Islet of Langerhans (tissue), 1 donor: Measurements from ENCODE around the gene LAMTOR2.

Experiments
- FAIRE-seq: peaks from one replicate; lab custom pipeline; 2011; peaks lifted over from hg19 to GRCh38; lab: Jason Lieb, UNC

LAMTOR2 gene

DNA sequence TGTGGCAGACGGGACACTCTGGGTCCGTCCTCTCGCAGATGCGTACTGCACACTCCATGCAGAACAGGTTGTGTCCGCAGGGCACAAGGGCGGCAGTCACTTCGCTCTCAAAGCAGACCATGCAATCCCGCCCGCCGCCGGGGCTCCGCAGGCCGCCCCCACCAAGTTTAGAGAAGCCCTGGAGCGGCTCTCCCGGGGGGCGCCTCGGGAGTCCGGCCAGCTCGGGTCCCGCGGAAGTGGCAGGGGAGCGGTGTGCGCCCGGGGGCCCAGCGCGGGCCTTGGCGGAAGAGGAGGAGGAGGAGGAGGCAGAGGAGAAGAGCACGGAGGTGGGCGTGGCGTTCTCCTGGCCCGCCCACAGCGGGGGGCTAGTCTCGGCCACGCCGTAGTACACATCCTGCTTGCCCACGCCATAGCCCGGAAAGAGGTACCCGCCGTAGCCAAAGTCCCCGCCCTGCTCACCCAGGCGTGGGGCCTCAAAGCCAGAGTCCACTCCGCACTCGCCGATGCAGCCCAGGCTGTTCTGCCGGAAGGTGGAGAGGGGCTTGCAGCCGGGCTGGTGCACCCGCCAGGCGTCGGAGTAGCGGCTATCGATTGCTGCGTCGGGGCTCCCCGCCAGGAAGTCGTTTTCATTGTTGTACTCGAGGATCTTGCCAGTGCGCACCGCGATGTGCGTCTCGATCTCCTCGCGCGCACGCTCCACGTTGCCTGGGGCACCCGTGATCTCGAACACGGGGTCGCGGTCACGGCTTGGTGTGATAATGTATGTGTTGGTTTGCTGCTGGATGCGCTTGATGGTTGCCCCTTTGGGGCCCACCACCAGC is 22.2 kb downstream of the LAMTOR2 start:
- no peak for FAIRE-seq

DNA sequence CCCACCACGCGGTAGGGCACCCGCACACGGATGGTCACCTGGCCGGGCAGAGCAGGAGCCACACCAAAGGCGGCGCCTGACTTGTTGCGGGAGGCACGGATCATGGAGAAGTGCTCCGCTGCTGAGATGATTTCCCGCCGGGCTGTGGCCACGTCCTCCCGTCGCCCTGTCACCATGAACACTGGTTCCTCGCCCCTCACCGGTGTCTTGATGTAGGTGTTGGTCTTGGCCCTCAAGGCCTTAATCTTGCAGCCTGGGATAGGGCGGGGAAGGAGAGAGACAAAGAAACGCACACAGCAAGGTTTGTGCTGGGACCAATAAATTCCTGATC is 22.8 kb downstream of the LAMTOR2 start:
- no peak for FAIRE-seq

DNA sequence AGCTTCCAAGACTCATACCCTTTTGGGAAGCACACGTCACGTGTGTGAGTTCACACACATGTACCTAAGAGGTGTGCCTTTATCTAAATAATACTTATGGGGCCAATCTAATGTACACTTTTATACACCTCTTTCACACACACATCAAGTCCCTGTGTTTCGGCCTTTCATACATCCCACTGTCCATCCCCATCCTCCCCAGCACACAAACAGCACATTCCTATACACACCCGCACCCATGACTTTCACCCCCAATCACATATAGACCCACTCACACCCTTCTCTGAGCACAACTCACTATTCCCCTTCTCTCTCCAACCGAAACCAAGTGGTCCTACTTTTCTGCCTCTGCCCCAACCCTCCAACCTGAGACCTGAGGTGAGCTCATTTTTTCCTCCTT is 24.1 kb downstream of the LAMTOR2 start:
- FAIRE-seq, result no peak

DNA sequence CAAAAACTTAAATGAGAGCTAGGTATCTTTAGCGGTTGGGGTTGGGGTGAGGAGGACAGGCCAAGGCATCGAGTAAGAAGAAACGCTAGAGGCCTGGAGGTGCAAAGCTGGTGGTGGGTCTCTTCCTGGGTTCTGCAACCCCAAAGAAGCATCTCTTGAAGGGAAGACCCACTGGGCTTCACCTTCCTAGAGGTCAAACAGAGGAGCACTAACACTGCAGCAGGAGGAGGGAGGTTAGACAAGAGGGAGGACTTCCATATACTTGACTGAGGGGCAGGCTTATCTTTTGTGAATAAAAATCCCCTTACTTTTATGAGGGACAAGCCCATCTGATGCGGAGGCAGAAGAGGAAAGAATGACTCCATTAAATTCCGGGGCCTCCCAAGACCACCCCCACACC is 25.2 kb downstream of the LAMTOR2 start:
- FAIRE-seq, result no peak

DNA sequence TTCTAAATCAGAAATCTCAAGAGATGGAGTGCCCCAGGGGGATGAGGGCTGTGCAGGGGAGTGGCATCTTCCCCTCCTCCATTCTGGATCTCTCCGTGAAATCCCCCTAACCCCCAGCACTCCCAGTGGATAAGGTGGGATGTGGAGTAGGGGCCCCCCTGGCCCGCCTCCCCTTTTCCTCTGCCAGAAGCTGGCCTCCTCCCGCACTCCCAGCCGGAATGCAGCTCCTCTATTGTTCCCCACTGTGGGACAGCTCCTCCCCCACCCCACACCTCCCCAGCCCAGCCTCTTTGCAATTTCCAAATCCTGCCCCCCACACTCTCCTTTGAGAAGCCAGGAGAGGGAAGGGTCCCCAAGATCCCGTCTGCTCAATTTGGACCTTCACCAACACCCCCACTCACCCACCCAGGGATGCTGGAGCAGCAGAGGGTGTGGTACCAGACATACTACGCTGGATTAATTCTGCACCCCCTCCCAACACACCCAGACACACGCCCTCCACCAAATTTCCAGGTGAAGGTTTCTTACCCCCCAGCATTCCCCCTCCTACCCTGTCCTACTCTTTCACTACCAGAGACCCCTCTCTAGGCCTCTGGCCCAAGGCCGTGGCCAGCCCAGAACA is 25.8 kb downstream of the LAMTOR2 start:
- no peak for FAIRE-seq

DNA sequence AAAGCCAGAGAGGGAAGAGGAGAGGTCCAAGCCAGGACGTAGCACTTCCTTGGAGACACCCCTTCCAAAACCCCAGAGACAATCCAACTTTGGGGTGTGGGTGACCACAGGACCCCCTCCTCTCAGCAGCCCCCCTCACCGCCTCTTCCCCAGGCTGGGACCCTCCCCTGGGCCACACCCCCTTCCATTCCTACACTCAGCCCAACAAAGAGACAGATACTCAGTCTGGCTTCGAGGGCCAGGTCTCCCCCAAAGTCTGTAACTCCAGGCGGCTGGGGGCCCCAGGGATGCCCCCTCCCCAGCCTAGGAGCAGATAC is 26.2 kb downstream of the LAMTOR2 start:
- FAIRE-seq, result no peak

DNA sequence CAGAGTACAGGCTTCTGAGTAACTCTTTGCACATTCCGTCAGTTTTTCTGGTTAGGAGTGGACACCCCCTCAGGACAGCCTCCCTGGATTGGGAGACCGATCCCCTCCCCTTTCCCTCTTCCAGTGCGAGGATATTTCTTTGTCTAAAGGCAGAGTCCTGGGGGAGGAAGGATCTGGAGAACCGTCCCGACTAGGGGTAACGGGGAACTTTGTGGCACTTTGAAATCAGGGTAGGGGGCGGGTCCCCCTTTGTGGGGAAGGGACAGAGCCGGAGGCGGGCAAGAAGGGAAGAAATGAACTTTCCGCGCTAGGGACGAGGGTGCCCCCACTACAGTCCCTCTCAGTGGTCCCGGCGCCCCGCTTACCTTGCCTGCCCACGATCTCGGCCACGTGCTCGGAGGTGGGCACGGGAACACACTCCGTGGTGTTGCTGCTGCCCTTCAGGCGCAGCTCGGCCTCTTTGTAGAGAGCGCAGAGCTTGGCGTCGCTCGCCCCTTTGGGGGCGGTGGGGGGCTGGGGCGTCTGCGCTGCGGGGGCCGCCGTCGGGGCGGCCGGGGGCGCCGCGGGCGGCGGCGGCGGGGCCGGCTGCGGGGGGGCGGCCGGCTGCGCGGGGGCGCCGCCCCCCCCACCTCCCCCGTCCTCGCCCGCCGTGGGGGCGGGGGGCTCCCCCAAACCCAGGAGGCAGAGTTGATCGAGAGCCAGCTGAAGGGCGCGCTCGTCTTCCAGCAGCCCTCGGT is 26.8 kb downstream of the LAMTOR2 start:
- FAIRE-seq, result no peak

DNA sequence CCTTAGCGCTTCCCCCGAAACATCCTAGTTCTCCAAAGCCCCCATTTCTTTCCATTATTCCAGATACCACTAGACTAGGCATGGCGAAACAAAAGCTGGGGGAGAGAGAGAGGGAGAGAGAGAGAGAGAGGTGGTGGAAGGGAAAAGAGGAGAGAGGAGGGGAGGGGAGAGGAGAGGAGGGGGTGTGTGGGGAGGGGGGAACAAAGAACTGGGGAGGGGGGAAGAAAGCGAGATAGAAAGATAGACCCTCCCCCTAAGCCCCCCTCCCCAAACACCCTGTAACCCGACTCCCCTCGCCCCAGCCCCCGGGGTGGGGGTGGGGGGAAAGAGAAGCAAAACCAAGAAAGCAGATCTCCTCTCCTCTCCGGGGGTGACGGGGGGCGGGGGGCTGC is 27.3 kb downstream of the LAMTOR2 start:
- FAIRE-seq, result no peak

DNA sequence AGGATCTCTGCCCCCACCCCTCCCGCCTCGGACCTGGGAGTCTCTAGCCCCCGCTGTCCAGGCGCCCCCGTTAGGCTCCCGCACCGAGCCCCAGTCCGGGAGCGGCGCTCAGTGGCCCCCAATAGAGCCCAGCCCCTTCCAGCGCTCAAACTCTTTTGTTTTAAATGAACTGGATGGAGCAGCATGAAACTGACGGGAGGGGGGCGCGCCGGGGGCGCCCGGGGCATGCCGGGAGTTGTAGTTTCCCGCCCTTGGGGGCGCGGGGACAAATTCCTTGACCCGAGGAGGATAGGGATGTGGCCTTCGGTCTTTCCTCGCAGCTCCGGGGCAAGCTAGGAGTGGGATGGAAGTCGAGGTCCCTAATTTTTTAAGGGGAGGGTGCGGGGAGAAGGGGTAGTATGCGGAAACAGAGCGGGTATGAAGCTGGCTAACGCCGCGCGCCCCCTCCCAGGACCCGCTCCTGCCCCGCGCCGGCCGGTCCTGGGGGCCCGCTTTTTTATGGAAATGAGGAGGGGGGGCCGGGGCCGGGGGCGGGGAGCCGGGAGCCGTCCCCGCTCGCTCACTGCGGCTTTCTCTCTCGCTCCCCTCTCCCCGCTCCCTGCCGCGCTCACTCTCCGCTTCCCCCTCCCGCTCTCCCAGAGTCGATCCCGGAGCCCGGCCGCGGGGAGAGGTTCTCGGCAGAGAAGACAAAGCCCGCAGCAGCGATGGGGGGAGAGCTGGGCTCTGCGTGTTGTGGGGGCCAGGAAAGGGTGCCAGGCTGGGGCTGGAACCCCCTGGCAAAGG is 27.9 kb downstream of the LAMTOR2 start, which contains the start of gene MEX3A:
TSS of gene MEX3A (minus strand) at position 157 of the 783 bp plus-strand sequence. CDS start 467 bp downstream, outside the sequence.
- no peak for FAIRE-seq

DNA sequence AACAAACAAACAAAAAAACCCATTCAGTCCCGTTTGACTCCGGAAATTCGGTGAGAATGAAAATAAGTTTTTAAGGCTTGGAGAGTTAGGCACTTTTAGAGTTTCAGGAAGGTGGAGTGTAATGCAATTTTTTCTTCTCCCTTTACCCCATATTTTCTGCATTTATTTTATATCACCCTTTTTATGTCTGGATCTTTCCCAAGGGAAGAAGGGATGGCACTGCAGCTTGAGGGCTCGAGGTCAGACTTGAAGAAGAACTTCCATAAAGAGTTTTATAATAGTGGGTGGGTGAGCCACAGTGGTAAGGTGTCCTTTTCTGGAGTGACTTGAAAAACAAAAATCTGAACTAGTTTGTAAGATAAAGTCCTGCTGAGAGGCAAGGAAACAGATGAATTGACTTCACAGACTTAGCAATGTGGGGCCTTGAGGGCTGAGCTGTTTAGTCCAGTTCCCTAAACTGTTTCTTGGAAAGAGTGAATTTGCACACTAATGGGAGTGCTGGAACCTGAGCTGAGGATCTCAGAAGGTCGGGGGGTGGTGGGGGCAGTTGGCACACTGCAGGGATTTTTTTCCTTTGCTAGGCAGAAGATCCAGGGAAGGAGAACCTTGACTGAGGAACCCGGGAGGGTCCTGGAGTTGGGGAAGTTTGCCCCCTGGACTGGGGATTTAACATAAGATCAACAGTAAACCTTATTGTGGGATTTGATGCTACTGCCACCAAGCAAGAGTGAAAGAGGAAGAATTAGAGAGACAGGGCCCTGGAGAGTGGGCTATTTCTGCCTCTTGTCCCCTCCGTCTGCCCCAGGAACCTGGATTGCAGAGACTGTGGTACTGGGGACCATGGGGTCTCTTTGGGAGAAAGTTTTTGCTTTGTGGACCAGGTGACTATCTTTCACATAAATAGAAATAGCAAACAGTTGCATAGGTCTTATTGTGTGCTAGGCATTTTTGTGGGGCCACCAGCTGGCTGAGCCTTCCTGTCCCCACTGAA is 29.5 kb downstream of the LAMTOR2 start:
- no peak for FAIRE-seq

DNA sequence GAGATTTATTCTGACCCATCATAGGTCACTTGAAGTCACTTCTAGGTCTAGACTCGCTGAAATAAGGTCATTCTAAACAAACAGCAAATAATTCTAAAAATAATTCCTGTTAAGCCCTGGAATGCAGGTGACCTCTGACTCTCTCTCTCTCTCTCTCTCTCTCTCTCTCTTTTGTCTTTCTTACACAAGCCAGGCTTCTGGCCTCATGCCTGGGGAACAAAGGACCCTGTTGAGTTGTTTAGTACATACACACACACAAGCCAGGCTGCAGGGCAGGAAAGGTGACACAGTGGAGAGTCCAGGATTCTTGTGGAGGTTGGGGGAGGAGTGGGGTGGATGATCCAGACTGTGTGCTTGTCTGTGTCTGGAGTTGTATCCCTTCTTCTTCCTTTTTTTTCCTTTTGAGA is 31.7 kb downstream of the LAMTOR2 start:
- FAIRE-seq, result no peak

DNA sequence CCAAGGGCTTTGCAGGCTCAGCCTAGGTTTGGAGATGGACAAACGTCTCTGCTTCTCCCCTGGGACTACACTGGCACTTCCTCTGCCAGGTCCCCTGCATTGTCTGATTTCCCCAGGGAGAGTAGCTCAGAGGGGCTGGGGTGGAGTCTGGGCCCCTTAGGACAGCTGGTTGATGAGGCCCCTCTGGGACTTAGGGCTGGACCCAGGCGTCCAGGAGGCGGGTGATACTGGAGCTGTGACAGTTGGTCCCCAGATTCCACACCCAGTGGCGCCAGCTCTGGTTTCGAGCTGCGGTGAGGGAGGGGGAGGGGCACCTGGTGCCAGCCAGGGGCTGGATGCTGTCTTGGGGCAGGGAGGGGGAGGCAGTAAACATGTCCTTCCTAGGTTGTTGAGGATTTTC is 35.1 kb downstream of the LAMTOR2 start:
- FAIRE-seq, result no peak

DNA sequence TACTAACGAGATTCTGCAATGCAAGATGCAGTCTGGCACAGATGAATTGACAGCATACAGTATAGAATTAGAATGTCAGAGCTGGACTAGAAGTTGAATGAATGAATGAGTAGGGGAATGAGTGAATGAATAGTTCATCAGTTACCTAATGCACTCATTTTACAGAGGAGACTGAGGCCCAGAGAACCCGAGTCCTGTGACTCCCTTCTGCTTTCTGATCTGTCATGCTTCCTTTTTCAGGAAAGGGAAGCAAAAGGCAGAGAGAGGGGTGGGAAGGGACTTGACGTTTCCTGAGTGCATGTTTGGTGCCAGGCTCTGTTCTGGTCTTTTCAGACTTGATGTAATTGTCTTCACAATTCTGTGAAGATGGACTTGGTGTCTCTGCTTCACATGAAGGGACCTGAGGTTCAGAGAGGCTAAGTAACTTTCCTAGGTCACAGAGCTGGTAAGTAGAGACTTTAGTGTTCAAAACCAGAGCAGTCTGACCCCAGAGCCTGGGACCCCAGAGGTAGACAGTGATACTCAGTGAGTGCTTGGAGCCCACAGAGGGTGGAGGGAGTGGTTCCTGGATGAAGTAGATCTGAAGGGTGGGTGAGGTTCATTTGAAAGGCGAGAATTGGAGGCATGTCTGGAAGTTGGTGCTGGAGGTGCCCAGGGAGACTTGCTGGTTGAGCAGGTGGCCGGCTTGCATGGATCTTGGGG is 35.7 kb downstream of the LAMTOR2 start:
- FAIRE-seq, result no peak

DNA sequence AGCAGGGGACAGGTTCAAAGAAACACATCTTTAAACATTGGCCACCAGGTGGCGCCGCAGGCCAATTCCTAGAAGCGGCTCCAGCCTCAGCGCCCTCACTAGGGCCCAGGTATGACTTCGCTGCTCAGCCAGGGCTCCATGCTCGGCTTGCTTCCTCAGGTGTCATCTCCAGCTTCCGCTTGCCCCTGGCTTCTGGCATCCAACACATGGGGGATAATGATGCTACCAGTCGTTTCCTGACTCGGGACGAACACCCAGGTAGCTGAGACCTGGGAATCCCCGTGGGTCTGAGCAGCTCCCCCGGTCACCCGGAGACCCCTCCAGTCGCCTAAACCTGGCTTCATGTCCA is 36.2 kb downstream of the LAMTOR2 start:
- FAIRE-seq, result no peak

DNA sequence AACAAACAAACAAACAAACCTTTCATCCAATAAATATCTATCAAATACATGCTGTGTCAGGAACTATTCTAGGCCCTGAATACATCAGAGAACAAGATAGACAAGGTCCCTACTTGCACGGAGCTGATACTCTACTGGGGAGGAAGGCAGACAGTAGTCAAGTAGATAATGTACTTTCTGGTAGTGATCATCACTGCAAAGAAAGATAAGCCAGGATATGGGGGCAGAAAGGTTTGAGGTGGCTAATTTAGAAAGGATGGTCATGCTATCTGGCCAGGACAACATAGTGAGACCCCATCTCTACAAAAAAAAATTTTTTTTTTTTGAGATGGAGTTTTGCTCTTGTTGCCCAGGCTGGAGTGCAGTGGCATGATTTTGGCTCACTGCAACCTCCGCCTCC is 37.0 kb downstream of the LAMTOR2 start:
- no peak for FAIRE-seq

DNA sequence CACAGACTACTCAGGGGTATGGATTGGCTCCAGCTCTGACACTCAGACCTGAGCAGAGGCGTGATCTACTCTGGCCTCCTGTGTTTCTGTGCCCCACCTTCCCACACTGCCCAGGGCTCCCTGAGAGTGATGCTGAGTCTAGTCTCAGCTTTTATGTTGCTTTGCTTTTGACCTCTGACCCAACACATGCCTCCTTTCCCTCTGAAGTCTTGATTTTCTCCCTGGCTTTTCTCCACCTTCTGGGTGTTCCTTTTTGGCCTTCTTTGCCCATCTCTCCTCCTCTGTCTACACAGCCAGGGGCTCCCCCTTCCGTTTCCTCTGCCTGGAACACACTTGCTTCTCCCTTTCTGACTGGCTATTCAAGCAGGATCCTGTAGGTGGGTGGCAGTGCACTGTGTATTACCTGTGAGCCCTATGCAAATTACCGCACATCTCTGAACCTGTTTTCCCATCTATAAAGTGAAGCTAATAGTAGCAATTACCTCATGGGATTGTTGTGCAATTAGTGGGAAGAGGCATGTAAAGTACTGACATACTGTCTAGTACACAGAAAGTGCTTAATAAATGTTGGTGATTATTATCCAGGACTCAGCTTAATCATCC is 41.4 kb downstream of the LAMTOR2 start:
- FAIRE-seq, result no peak

DNA sequence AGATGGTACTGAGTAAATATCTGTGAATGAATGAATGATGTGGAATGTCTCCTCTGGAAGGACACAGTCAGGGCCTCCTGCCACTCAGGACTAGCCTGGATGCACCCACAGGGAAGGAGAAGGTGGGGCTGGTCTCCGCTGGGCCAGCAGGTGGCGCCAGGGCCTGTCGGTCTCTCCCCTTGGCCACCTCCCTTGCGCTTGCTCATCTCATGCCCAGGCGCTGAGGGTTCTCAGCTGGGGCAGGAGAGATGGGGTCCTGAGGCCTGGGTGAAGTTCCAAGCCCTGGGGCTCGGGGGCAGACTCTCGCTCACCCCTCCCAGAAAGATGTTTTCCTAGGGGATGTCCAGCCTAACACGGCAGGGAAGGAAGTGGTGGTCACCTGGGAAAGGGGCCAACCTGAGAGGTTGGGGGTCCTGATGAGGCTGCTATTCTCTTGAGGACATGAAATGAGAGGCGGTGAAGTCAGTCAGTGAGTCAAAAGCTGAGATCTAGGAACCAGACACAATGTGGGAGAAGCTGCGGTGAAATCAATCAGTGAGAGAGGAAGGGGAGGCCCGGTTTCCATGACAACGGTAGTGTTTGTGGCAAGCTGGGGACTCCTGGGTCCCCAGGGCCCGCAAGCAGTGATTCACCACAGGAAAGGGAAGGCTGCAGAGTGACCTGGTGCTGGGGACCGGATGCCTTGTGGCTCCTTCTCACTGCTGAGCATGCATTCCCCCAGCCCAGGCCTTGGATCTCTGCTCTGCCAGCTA is 42.2 kb downstream of the LAMTOR2 start:
- no peak for FAIRE-seq

DNA sequence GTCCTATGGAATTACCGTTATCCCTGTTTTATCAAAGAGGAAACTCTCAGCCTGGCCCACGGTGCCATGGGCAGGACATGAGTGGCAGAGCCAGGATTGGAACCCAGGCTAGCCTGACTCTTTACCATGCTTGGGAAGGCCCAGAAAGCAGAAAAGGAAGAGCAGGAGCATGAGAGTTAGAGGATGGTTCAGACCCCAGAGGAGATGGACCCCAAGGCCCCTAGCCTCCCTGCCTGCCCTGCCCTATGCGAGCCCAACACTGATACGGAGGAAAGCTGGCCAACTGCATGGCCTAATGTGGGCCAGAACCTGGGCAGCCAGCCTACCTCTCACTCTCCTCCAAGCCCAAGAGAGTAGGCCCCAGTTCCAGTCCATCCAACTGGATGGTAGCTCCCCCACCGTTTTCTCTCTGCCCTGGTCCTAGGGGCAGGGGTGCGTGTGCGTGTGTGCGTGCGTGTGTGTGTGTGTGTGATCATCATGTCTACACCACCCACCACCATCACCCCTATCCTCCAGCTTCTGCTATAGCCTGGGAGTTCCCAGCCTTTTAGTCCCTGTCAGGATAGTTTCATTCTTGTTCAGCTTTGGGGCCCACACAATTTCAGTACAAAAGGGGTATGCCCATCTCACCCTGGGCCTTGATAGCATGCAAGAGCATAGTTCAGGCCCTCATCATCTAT is 43.1 kb downstream of the LAMTOR2 start:
- no peak for FAIRE-seq

DNA sequence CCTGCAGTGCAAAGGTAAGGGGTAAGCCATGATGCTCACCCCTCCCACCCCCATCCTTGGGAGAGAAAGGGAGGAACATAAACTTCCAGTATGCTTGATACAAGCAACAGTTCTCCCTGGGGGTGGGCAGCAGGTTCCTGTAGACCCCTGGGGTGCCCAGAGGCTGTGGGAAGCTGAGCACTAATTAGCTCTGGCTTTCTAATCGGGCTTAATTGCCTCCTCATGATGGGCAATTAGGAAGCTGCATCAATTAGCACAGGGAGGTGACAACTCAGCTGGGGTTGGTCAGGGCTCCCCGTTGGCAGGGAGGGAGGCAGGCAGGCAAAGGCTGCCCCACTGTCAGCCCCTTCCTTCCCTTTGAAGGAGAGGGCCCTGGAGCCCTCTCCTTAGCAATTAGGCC is 44.2 kb downstream of the LAMTOR2 start:
- FAIRE-seq, result no peak
